ENCODE data around the gene ACAP2.

The ACAP2 gene

DNA sequence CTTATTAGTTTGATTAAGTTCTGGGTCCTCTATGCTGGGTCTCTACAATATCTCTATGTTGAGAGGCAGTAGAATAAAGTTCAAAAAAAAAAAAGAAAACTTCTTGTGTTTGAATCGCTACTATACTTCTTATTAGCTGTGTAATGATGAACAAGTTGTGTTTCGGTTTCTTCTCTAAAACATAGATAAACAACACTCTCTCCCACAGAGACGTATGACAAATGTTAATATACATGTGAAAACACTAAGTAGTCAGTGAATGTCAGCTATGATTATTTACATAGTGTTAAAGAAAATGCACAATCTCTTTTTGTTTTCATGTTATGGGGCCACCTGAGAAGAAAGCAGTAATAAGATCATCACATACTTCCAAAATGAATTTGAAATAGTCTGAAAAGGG lies 45.3 kb downstream of the ACAP2 start:
- DNase-seq (ENCODE audit: insufficient read length, low spot score) (no peak), FAIRE-seq (peak; percentile 69)
- no peak for TF ChIP-seq SPI1 (IDR thresholded peaks at IDR 0.05; ENCODE audit: low read depth, low read length)
- no peak for TF ChIP-seq POU2F2 (IDR thresholded peaks at IDR 0.05; ENCODE audit: low read depth, low read length)
- TF ChIP-seq POLR2A (IDR thresholded peaks at IDR 0.05; ENCODE audit: low read depth, low read length): no peak
- no peak for TF ChIP-seq TAF1 (IDR thresholded peaks at IDR 0.05; ENCODE audit: low read depth, low read length)
- TF ChIP-seq POLR2AphosphoS5 (IDR thresholded peaks at IDR 0.05; ENCODE audit: low read depth, low read length): no peak
- no peak for TF ChIP-seq PAX5 (IDR thresholded peaks at IDR 0.05; ENCODE audit: insufficient read depth, low read length, severe bottlenecking)

DNA sequence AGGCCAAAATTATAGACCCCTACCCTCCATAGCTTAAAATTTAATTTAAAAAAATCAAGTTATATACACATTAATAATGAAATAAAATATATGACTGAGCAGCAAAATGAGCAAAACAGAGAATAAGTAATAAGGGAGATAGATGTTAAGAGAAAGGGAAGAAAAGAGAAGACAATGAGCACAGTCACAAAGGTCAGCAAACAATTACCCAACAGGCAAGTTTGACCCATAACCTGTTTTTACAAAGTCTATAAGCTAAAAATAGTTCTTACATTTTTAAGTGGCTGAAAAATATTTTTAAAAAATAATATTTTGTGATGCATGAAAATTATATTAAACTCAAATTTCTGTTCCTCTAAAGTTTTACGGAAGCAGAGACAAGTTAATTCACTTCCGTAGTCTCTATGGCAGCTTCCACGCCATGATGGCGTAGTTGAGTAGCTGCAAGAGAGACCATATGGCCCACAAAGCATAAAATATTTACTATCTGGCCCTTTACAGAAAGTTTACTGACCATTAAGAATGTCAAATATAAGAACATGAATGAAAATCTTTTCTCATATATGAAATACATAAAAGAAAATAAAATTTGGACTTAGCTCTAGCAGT lies 47.5 kb downstream of the ACAP2 start:
- FAIRE-seq: no peak

DNA sequence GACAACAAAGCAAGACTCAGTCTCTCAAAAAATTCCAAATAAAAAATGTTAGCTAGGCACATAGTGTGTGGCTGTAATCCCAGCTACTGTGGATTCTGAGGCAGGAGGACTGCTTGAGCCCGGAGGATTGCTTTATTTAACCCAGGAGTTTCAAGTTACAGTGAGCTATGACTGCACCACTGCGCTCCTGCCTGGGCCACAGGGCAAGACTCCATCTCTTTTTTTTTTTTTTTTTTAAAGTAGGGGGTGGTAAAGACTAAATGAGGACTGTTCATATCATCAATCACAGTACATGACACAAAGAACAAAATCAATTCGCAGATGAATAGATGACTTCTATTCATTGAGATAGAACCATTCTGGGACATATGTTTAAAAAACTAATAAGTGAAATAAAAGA lies 48.1 kb downstream of the ACAP2 start:
- DNase-seq (ENCODE audit: insufficient read length, low spot score): no peak
- no peak for TF ChIP-seq TAF1 (IDR thresholded peaks at IDR 0.05; ENCODE audit: low read depth, low read length)
- TF ChIP-seq POU2F2 (IDR thresholded peaks at IDR 0.05; ENCODE audit: low read depth, low read length): no peak
- TF ChIP-seq POLR2A (IDR thresholded peaks at IDR 0.05; ENCODE audit: low read depth, low read length): no peak
- TF ChIP-seq SPI1 (IDR thresholded peaks at IDR 0.05; ENCODE audit: low read depth, low read length): no peak
- TF ChIP-seq PAX5 (IDR thresholded peaks at IDR 0.05; ENCODE audit: insufficient read depth, low read length, severe bottlenecking): no peak
- TF ChIP-seq POLR2AphosphoS5 (IDR thresholded peaks at IDR 0.05; ENCODE audit: low read depth, low read length): no peak
- no peak for FAIRE-seq

More for the DNA sequence above, 47.5 kb downstream of the ACAP2 start:
- TF ChIP-seq PAX5 (IDR thresholded peaks at IDR 0.05; ENCODE audit: insufficient read depth, low read length, severe bottlenecking): no peak
- no peak for TF ChIP-seq POLR2AphosphoS5 (IDR thresholded peaks at IDR 0.05; ENCODE audit: low read depth, low read length)
- DNase-seq (ENCODE audit: insufficient read length, low spot score): no peak

DNA sequence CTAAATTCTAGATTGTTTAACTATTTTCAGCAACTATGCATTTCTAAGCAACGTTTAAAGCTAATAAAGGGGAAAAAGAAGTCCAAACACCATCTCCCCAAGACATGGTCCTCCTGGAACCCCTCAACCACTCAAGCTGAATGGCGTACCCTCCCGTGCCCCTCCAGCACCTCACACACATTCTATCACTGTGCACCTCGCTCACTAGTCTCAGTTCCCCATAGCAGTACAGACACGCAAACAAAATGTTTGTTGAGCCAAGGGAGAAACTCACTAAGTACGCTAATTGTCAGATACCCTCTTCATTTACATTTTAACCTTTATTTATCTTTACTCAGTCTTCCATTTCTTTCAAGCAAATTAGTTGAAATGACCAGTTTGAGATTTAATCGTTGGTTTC lies 48.8 kb downstream of the ACAP2 start:
- DNase-seq (ENCODE audit: insufficient read length, low spot score) (peak; percentile 3), FAIRE-seq (peak; percentile 86)
- TF ChIP-seq SPI1 (IDR thresholded peaks at IDR 0.05; ENCODE audit: low read depth, low read length) (peak; percentile 95), POLR2A (IDR thresholded peaks at IDR 0.05; ENCODE audit: low read depth, low read length) (no peak)

- DNase-seq (ENCODE audit: insufficient read length, low spot score): no peak
- FAIRE-seq: no peak
- TF ChIP-seq SPI1 (IDR thresholded peaks at IDR 0.05; ENCODE audit: low read depth, low read length): no peak
- TF ChIP-seq PAX5 (IDR thresholded peaks at IDR 0.05; ENCODE audit: insufficient read depth, low read length, severe bottlenecking): no peak
- TF ChIP-seq POLR2AphosphoS5 (IDR thresholded peaks at IDR 0.05; ENCODE audit: low read depth, low read length): no peak
- no peak for TF ChIP-seq TAF1 (IDR thresholded peaks at IDR 0.05; ENCODE audit: low read depth, low read length)
- no peak for TF ChIP-seq POU2F2 (IDR thresholded peaks at IDR 0.05; ENCODE audit: low read depth, low read length)
- no peak for TF ChIP-seq POLR2A (IDR thresholded peaks at IDR 0.05; ENCODE audit: low read depth, low read length)
These were observed 54.4 kb downstream of the ACAP2 start for GRCh38 chr3:195388380-195388779.

DNA sequence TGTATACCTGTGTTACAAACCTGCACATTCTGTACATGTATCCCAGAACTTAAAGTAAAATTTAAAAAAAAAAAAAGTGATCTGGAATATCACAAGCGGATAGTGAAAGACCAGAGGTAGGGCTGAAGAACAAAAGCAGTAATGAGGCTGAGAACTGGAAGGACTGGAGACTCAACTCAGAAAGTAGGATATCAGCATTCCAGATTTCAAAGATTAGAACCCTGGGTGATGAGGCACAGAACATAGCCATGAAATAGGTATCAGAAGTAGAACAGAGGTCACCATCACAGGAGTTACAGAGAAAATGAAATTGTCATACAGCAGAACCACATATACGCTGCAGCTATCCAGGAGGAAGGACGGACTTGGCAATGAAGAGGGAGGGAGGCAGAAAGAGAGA lies 56.1 kb downstream of the ACAP2 start:
- no peak for TF ChIP-seq POLR2AphosphoS5 (IDR thresholded peaks at IDR 0.05; ENCODE audit: low read depth, low read length)
- no peak for TF ChIP-seq POLR2A (IDR thresholded peaks at IDR 0.05; ENCODE audit: low read depth, low read length)
- TF ChIP-seq TAF1 (IDR thresholded peaks at IDR 0.05; ENCODE audit: low read depth, low read length): no peak
- TF ChIP-seq POU2F2 (IDR thresholded peaks at IDR 0.05; ENCODE audit: low read depth, low read length): no peak
- no peak for TF ChIP-seq SPI1 (IDR thresholded peaks at IDR 0.05; ENCODE audit: low read depth, low read length)
- no peak for TF ChIP-seq PAX5 (IDR thresholded peaks at IDR 0.05; ENCODE audit: insufficient read depth, low read length, severe bottlenecking)
- DNase-seq (ENCODE audit: insufficient read length, low spot score): no peak
- FAIRE-seq: no peak

GRCh38 chr3:195385526-195385925 lies 57.3 kb downstream of the ACAP2 start:
- FAIRE-seq: no peak
- TF ChIP-seq POLR2A (IDR thresholded peaks at IDR 0.05; ENCODE audit: low read depth, low read length): no peak
- DNase-seq (ENCODE audit: insufficient read length, low spot score): no peak

GRCh38 chr3:195384952-195385351 lies 57.9 kb downstream of the ACAP2 start:
- DNase-seq (ENCODE audit: insufficient read length, low spot score): no peak
- no peak for TF ChIP-seq POLR2AphosphoS5 (IDR thresholded peaks at IDR 0.05; ENCODE audit: low read depth, low read length)
- TF ChIP-seq PAX5 (IDR thresholded peaks at IDR 0.05; ENCODE audit: insufficient read depth, low read length, severe bottlenecking): no peak
- no peak for TF ChIP-seq POLR2A (IDR thresholded peaks at IDR 0.05; ENCODE audit: low read depth, low read length)
- no peak for TF ChIP-seq POU2F2 (IDR thresholded peaks at IDR 0.05; ENCODE audit: low read depth, low read length)
- no peak for TF ChIP-seq SPI1 (IDR thresholded peaks at IDR 0.05; ENCODE audit: low read depth, low read length)
- TF ChIP-seq TAF1 (IDR thresholded peaks at IDR 0.05; ENCODE audit: low read depth, low read length): no peak
- no peak for FAIRE-seq

GRCh38 chr3:195372220-195372619 lies 70.6 kb downstream of the ACAP2 start:
- TF ChIP-seq SPI1 (IDR thresholded peaks at IDR 0.05; ENCODE audit: low read depth, low read length) (no peak), POLR2A (IDR thresholded peaks at IDR 0.05; ENCODE audit: low read depth, low read length) (no peak), POU2F2 (IDR thresholded peaks at IDR 0.05; ENCODE audit: low read depth, low read length) (no peak), PAX5 (IDR thresholded peaks at IDR 0.05; ENCODE audit: insufficient read depth, low read length, severe bottlenecking) (no peak), TAF1 (IDR thresholded peaks at IDR 0.05; ENCODE audit: low read depth, low read length) (no peak), POLR2AphosphoS5 (IDR thresholded peaks at IDR 0.05; ENCODE audit: low read depth, low read length) (no peak)
- FAIRE-seq (no peak), DNase-seq (ENCODE audit: insufficient read length, low spot score) (no peak)

GRCh38 chr3:195366200-195366925 lies 76.5 kb downstream of the ACAP2 start:
- no peak for FAIRE-seq

More at GRCh38 chr3:195366200-195366925, 76.5 kb downstream of the ACAP2 start:
- no peak for DNase-seq (ENCODE audit: insufficient read length, low spot score)
- TF ChIP-seq TAF1 (IDR thresholded peaks at IDR 0.05; ENCODE audit: low read depth, low read length): no peak
- TF ChIP-seq POLR2AphosphoS5 (IDR thresholded peaks at IDR 0.05; ENCODE audit: low read depth, low read length): no peak
- TF ChIP-seq SPI1 (IDR thresholded peaks at IDR 0.05; ENCODE audit: low read depth, low read length): no peak
- no peak for TF ChIP-seq POU2F2 (IDR thresholded peaks at IDR 0.05; ENCODE audit: low read depth, low read length)
- TF ChIP-seq PAX5 (IDR thresholded peaks at IDR 0.05; ENCODE audit: insufficient read depth, low read length, severe bottlenecking): no peak
- TF ChIP-seq POLR2A (IDR thresholded peaks at IDR 0.05; ENCODE audit: low read depth, low read length): no peak

Measured in GM12891 (cell line).